ENCODE data around the gene TRPM8. TPM values are rescaled to one million over a fixed set of nuclear protein-coding genes. Genes with fewer than 3 reads are reported as not detected.

The TRPM8 gene
- total RNA-seq, 2 donors from 2014 or later, result 71.1 to 71.3 TPM

DNA sequence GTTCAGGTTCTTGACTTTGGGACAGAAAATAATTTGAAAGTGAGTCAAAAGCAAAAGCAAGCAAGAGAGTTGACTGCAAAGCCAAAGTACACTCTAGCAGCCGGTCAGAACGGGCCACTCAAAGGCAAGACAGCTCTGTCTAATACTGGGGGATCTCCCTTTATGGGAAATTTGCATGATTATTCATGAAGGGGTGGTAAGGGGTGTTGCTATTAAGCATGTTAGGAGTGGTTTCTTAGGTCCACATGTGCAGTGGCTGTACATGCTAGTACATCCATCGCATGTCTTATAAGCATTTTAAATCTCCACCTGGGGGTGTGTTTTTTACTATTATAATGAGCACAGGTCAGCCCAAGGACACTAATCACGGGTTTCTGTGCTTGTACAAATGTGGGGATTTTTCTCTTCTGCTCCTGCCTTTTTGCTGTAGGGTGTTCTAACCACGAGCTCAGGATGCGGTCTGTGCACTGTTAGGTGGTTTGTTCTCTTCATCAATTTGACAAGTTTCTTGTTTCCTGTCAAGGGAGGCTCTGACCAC, 73.2 kb downstream of the TRPM8 start:
- H3K27ac ChIP-seq, result no peak overlapping the region
- no peaks in the 10 kb centered on the region for H3K4me1 ChIP-seq (replicated peaks)
- DNase-seq (ENCODE audit: low spot score), result no peak
- H3K27me3 ChIP-seq (replicated peaks; ENCODE audit: insufficient read depth), result no peaks in the 10 kb centered on the region
- WGBS, result 63% methylated on average over 6 of the region's 6 CpGs
- no peaks in the 10 kb centered on the region for H3K36me3 ChIP-seq
- H3K4me3 ChIP-seq, result no peak overlapping the region
- no peaks in the 10 kb centered on the region for H3K9me3 ChIP-seq
- no peak for TF ChIP-seq POLR2AphosphoS5 (IDR thresholded peaks at IDR 0.05)
- no peak for TF ChIP-seq POLR2A (IDR thresholded peaks at IDR 0.05)
- TF ChIP-seq CTCF (IDR thresholded peaks at IDR 0.05), result no peak
- intact Hi-C loops (cut with DNase I), result no loop called here

- TF ChIP-seq CTCF (IDR thresholded peaks at IDR 0.05), result no peak
- TF ChIP-seq POLR2A (IDR thresholded peaks at IDR 0.05), result no peak
- no peak for TF ChIP-seq POLR2AphosphoS5 (IDR thresholded peaks at IDR 0.05)
- 92% methylated on average over 7 of the region's 7 CpGs for WGBS
- DNase-seq (ENCODE audit: low spot score), result no peak
- Histone ChIP-seq H3K4me3 (no peak overlapping the region), H3K36me3 (no peaks in the 10 kb centered on the region), H3K27ac (no peak overlapping the region), H3K27me3 (replicated peaks; ENCODE audit: insufficient read depth) (no peaks in the 10 kb centered on the region), H3K4me1 (replicated peaks) (no peaks in the 10 kb centered on the region), H3K9me3 (no peaks in the 10 kb centered on the region)
- intact Hi-C loops (cut with DNase I), result no loop called here
Observed at GRCh38 chr2:233991196-233991595, 74.0 kb downstream of the TRPM8 start.

GRCh38 chr2:233992513-233993217, 75.5 kb downstream of the TRPM8 start:
- TF ChIP-seq POLR2AphosphoS5 (IDR thresholded peaks at IDR 0.05), result no peak
- no peak for TF ChIP-seq POLR2A (IDR thresholded peaks at IDR 0.05)
- TF ChIP-seq CTCF (IDR thresholded peaks at IDR 0.05), result no peak
- H3K27ac ChIP-seq, result no peak overlapping the region
- no peaks in the 10 kb centered on the region for H3K4me1 ChIP-seq (replicated peaks)
- no peaks in the 10 kb centered on the region for H3K36me3 ChIP-seq
- H3K27me3 ChIP-seq (replicated peaks; ENCODE audit: insufficient read depth), result no peaks in the 10 kb centered on the region
- no peak overlapping the region for H3K4me3 ChIP-seq
- 77% methylated on average over 7 of the region's 7 CpGs for WGBS
- no peak for DNase-seq (ENCODE audit: low spot score)
- intact Hi-C loops (cut with DNase I), result no loop called here
- no peaks in the 10 kb centered on the region for H3K9me3 ChIP-seq

DNA sequence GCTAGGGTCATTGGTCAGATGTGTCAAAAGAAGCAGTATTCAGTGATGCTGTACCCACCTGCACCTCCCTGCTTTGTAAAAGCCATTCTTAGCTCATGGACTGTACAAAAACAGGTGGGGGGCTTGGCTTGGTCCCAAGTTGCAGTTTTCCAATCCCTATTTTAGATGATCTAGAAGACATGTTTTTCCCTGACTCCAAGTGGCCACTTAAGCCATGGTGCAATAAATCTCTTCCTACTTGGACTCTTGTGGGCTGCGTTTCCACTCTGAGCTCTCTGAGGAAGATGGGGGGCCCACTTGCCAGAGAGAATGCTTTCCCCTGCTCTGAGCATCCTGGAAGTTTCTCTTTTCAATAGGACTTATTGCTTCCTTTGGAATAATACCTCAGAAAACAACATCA, 76.3 kb downstream of the TRPM8 start:
- intact Hi-C loops (cut with DNase I), result no loop called here
- no peaks in the 10 kb centered on the region for H3K9me3 ChIP-seq
- no peak for DNase-seq (ENCODE audit: low spot score)
- no peak overlapping the region for H3K4me3 ChIP-seq
- no peak overlapping the region for H3K27ac ChIP-seq
- TF ChIP-seq POLR2AphosphoS5 (IDR thresholded peaks at IDR 0.05) (no peak), CTCF (IDR thresholded peaks at IDR 0.05) (no peak), POLR2A (IDR thresholded peaks at IDR 0.05) (no peak)
- no peaks in the 10 kb centered on the region for H3K4me1 ChIP-seq (replicated peaks)
- WGBS, result 69% methylated on average over 1 of the region's 1 CpG
- no peaks in the 10 kb centered on the region for H3K27me3 ChIP-seq (replicated peaks; ENCODE audit: insufficient read depth)
- no peaks in the 10 kb centered on the region for H3K36me3 ChIP-seq

- no peak overlapping the region for H3K27ac ChIP-seq
- H3K36me3 ChIP-seq, result no peaks in the 10 kb centered on the region
- DNase-seq (ENCODE audit: low spot score), result no peak
- TF ChIP-seq POLR2A (IDR thresholded peaks at IDR 0.05), result no peak
- TF ChIP-seq CTCF (IDR thresholded peaks at IDR 0.05), result no peak
- no peak for TF ChIP-seq POLR2AphosphoS5 (IDR thresholded peaks at IDR 0.05)
- intact Hi-C loops (cut with DNase I), result no loop called here
- no peaks in the 10 kb centered on the region for H3K4me1 ChIP-seq (replicated peaks)
- no peaks in the 10 kb centered on the region for H3K9me3 ChIP-seq
- H3K27me3 ChIP-seq (replicated peaks; ENCODE audit: insufficient read depth), result no peaks in the 10 kb centered on the region
- 83% methylated on average over 5 of the region's 5 CpGs for WGBS
- H3K4me3 ChIP-seq, result no peak overlapping the region
Observed at GRCh38 chr2:233994151-233994550, 77.0 kb downstream of the TRPM8 start.

All from prostate gland (tissue), 2 donors.